ENCODE measurements around the gene BDH1.

BDH1 gene

GRCh38 chr3:197504641-197505121 lies 51.1 kb downstream of the BDH1 start:
- DNase-seq: no peak

GRCh38 chr3:197504229-197504628 lies 51.5 kb downstream of the BDH1 start:
- no peak for DNase-seq

- DNase-seq: no peak
Observed at GRCh38 chr3:197503652-197504051, 52.1 kb downstream of the BDH1 start.

GRCh38 chr3:197501879-197502620 lies 53.7 kb downstream of the BDH1 start:
- no peak for DNase-seq

- no peak for DNase-seq
Observed at GRCh38 chr3:197501496-197501878, 54.3 kb downstream of the BDH1 start.

- DNase-seq: no peak
Observed at GRCh38 chr3:197500812-197501211, 55.0 kb downstream of the BDH1 start.

GRCh38 chr3:197499427-197499826 lies 56.3 kb downstream of the BDH1 start:
- no peak for DNase-seq

- no peak for DNase-seq
Observed at GRCh38 chr3:197498499-197499241, 57.1 kb downstream of the BDH1 start.

- DNase-seq: no peak
Observed at GRCh38 chr3:197496746-197497125, 59.0 kb downstream of the BDH1 start.

GRCh38 chr3:197495999-197496745 lies 59.6 kb downstream of the BDH1 start:
- DNase-seq: no peak

GRCh38 chr3:197495499-197495898 lies 60.3 kb downstream of the BDH1 start:
- DNase-seq: no peak

GRCh38 chr3:197495059-197495455 lies 60.7 kb downstream of the BDH1 start:
- no peak for DNase-seq

GRCh38 chr3:197494366-197495058 lies 61.3 kb downstream of the BDH1 start:
- no peak for DNase-seq

GRCh38 chr3:197493049-197493448 lies 62.7 kb downstream of the BDH1 start:
- DNase-seq: no peak

- no peak for DNase-seq
Observed at GRCh38 chr3:197491923-197492664, 63.7 kb downstream of the BDH1 start.

- no peak for DNase-seq
Observed at GRCh38 chr3:197491478-197491877, 64.3 kb downstream of the BDH1 start.

GRCh38 chr3:197490098-197491058 lies 65.4 kb downstream of the BDH1 start:
- no peak for DNase-seq

GRCh38 chr3:197487911-197488391 lies 67.8 kb downstream of the BDH1 start:
- no peak for DNase-seq

GRCh38 chr3:197486861-197487260 lies 68.9 kb downstream of the BDH1 start:
- no peak for DNase-seq

GRCh38 chr3:197485143-197485542 lies 70.6 kb downstream of the BDH1 start:
- DNase-seq: no peak
